ENCODE measurements around the gene MAP2K4. TPM values are rescaled to one million over a fixed set of nuclear protein-coding genes. Genes with fewer than 3 reads are reported as not detected.

Gene MAP2K4
- total and polyA plus RNA-seq, 2 of the 4 experiments (the other 2 are of a cell fraction), result 14.5 to 32.6 TPM

DNA sequence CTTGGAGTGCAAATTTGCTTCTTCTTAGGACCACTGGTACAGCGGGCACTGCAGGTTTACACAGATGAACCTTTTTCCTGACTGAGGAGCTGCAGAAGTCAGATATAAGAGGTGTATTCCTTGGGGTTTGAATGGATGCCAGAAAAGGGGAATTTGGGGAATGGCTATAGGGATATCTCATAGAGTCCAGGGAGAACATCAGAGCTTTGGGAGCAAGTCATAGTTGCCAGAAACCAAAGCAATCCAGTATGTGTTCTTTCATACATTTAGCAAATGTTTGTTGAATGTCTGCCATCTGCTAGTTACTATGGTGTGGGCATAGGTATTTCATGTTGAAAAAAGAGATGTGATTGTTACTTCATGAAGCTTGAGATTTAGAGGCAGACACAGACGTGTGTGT is 46.8 kb downstream of the MAP2K4 start:
- no peaks in the 10 kb centered on the region for H3K9me3 ChIP-seq (ENCODE audit: control insufficient read depth, insufficient read depth, low read length)

More for the DNA sequence above, 46.8 kb downstream of the MAP2K4 start:
- Histone ChIP-seq H3K36me3 (ENCODE audit: control insufficient read depth, insufficient read depth, low read length) (peaks cover 3% of the 10 kb centered on the region), H2AFZ (replicated peaks; ENCODE audit: low read length, poor library complexity) (no peak overlapping the region), H3K14ac (replicated peaks; ENCODE audit: low read depth, low read length) (no peak overlapping the region), H4K8ac (ENCODE audit: low read depth in 2 of 2, low read length in 2 of 2) (no peak overlapping the region), H2BK20ac (ENCODE audit: low read depth, low read length) (no peak overlapping the region), H4K5ac (ENCODE audit: low read depth, low read length) (no peak overlapping the region), H3K4ac (ENCODE audit: low read depth, low read length) (no peak overlapping the region), H3K79me1 (ENCODE audit: low read depth in 1 of 2, low read length in 2 of 2) (peaks cover 6 to 36% of the 10 kb centered on the region in 2 experiments), H3K9me1 (ENCODE audit: insufficient read depth, low read length) (no peaks in the 10 kb centered on the region; the same call in 1 of the 2 replicates), H4K20me1 (ENCODE audit: insufficient read depth, low read length) (peaks cover 3% of the 10 kb centered on the region; the same call in 1 of the 2 replicates), H2BK120ac (ENCODE audit: low read depth, low read length) (no peak overlapping the region), H3K9ac (ENCODE audit: low read depth, low read length) (no peak overlapping the region), H3K23ac (ENCODE audit: low read depth, low read length) (no peak overlapping the region), H2AK9ac (replicated peaks; ENCODE audit: low read depth, low read length, poor library complexity) (no peak overlapping the region), H3K56ac (ENCODE audit: extremely low read depth, insufficient read depth, low read length) (no peak overlapping the region), H3K4me2 (ENCODE audit: low read depth, low read length) (no peak overlapping the region), H3K4me1 (ENCODE audit: control insufficient read depth, insufficient read depth, low read length) (peaks cover 2% of the 10 kb centered on the region), H2AK5ac (ENCODE audit: low read depth, low read length) (no peak overlapping the region), H3K18ac (ENCODE audit: low read depth, low read length) (no peak overlapping the region), H2BK15ac (ENCODE audit: low read depth, low read length) (no peak overlapping the region), H4K91ac (ENCODE audit: insufficient read depth, low read depth, low read length) (no peak overlapping the region; the same call in 1 of the 2 replicates), H3K4me3 (ENCODE audit: insufficient read depth, low read depth, low read length) (no peak overlapping the region), H3K27ac (ENCODE audit: insufficient read depth, low read length) (no peak overlapping the region), H2BK5ac (ENCODE audit: low read depth, low read length, poor library complexity, severe bottlenecking) (no peak overlapping the region), H3K27me3 (ENCODE audit: control insufficient read depth, insufficient read depth, low read length) (no peaks in the 10 kb centered on the region)
- no peak for DNase-seq
- dilution Hi-C loops (cut with HindIII; ENCODE audit: low sequenced_read_pairs, unreplicated experiment), result no loop called here
- ChIA-PET CTCF (no interaction called here), POLR2A (ENCODE audit: unreplicated experiment) (no interaction called here)
- TF ChIP-seq, protein P1, sequence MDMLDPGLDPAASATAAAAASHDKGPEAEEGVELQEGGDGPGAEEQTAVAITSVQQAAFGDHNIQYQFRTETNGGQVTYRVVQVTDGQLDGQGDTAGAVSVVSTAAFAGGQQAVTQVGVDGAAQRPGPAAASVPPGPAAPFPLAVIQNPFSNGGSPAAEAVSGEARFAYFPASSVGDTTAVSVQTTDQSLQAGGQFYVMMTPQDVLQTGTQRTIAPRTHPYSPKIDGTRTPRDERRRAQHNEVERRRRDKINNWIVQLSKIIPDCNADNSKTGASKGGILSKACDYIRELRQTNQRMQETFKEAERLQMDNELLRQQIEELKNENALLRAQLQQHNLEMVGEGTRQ (IDR thresholded peaks at IDR 0.05; ENCODE audit: low read depth, low read length), result no peak
- TF ChIP-seq POLR2A (IDR thresholded peaks at IDR 0.05; ENCODE audit: low read depth, low read length) (no peak), RAD21 (IDR thresholded peaks at IDR 0.05; ENCODE audit: low read length) (no peak), NFE2L2 (IDR thresholded peaks at IDR 0.05; ENCODE audit: low read depth, low read length) (no peak), RFX5 (IDR thresholded peaks at IDR 0.05; ENCODE audit: low read depth, low read length) (no peak), MXI1 (IDR thresholded peaks at IDR 0.05; ENCODE audit: borderline replicate concordance, low read depth, low read length) (no peak)
- TF ChIP-seq, protein P2, sequence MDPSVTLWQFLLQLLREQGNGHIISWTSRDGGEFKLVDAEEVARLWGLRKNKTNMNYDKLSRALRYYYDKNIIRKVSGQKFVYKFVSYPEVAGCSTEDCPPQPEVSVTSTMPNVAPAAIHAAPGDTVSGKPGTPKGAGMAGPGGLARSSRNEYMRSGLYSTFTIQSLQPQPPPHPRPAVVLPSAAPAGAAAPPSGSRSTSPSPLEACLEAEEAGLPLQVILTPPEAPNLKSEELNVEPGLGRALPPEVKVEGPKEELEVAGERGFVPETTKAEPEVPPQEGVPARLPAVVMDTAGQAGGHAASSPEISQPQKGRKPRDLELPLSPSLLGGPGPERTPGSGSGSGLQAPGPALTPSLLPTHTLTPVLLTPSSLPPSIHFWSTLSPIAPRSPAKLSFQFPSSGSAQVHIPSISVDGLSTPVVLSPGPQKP (IDR thresholded peaks at IDR 0.05; ENCODE audit: borderline replicate concordance, low read depth, low read length), result no peak
- in situ Hi-C loops (cut with MboI; ENCODE audit: low sequenced_read_pairs), result no loop called here
- no CpG with 5 or more reads among the region's 2 CpGs for WGBS, 2 experiments (ENCODE audit: extremely low coverage in 2 of 2, insufficient read length in 1 of 2)
- BruUV-seq (replicated peaks), result no TSS peak
- ATAC-seq (ENCODE audit: low read depth), result no peak
- intact Hi-C loops (cut with micrococcal nuclease), result no loop called here

All from IMR-90 (cell line).